Measurements from ENCODE around the gene CCDC200.

DNA sequence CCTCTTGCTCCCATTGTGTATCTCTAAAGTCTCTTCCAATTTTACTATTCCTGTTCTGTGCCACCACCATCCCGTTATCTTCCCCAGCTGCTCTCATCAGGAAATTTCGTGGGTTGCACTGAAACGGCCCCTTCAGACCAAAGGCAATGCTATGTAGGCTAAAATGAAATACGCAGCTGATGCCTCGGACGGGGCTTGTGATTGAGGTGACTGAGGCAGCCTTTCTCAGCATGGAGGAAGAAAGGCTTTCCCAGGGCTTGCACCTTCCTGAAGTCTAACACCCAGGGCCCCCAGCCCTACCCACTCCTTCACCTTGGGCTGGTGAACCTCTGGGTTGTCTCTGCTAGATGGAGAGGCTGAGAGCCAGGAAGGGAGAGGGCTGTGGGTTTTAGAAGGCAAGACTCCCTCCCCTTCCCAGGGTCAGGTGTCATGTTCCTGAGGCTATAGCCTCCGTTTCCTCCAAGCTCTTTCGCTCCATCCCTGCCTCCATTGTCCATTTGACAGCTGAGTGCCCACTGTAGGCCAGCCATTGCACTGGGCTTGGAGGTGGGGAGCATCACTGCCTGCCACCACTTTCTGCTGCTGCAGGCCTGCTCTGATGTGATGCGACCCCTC lies 7.8 kb downstream of the CCDC200 start:
- TF ChIP-seq, protein P1, sequence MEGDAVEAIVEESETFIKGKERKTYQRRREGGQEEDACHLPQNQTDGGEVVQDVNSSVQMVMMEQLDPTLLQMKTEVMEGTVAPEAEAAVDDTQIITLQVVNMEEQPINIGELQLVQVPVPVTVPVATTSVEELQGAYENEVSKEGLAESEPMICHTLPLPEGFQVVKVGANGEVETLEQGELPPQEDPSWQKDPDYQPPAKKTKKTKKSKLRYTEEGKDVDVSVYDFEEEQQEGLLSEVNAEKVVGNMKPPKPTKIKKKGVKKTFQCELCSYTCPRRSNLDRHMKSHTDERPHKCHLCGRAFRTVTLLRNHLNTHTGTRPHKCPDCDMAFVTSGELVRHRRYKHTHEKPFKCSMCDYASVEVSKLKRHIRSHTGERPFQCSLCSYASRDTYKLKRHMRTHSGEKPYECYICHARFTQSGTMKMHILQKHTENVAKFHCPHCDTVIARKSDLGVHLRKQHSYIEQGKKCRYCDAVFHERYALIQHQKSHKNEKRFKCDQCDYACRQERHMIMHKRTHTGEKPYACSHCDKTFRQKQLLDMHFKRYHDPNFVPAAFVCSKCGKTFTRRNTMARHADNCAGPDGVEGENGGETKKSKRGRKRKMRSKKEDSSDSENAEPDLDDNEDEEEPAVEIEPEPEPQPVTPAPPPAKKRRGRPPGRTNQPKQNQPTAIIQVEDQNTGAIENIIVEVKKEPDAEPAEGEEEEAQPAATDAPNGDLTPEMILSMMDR (IDR thresholded peaks at IDR 0.05; ENCODE audit: insufficient read depth, low read length), result no peak
- TF ChIP-seq, protein P2, sequence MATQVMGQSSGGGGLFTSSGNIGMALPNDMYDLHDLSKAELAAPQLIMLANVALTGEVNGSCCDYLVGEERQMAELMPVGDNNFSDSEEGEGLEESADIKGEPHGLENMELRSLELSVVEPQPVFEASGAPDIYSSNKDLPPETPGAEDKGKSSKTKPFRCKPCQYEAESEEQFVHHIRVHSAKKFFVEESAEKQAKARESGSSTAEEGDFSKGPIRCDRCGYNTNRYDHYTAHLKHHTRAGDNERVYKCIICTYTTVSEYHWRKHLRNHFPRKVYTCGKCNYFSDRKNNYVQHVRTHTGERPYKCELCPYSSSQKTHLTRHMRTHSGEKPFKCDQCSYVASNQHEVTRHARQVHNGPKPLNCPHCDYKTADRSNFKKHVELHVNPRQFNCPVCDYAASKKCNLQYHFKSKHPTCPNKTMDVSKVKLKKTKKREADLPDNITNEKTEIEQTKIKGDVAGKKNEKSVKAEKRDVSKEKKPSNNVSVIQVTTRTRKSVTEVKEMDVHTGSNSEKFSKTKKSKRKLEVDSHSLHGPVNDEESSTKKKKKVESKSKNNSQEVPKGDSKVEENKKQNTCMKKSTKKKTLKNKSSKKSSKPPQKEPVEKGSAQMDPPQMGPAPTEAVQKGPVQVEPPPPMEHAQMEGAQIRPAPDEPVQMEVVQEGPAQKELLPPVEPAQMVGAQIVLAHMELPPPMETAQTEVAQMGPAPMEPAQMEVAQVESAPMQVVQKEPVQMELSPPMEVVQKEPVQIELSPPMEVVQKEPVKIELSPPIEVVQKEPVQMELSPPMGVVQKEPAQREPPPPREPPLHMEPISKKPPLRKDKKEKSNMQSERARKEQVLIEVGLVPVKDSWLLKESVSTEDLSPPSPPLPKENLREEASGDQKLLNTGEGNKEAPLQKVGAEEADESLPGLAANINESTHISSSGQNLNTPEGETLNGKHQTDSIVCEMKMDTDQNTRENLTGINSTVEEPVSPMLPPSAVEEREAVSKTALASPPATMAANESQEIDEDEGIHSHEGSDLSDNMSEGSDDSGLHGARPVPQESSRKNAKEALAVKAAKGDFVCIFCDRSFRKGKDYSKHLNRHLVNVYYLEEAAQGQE (IDR thresholded peaks at IDR 0.05; ENCODE audit: insufficient replicate concordance, low read depth), result no peak
- TF ChIP-seq POLR2AphosphoS5 (IDR thresholded peaks at IDR 0.05; ENCODE audit: low read depth), result no peak
- no peak for TF ChIP-seq GABPA (IDR thresholded peaks at IDR 0.05; ENCODE audit: low read depth)
- TF ChIP-seq SPI1 (IDR thresholded peaks at IDR 0.05; ENCODE audit: borderline replicate concordance, low read depth), result no peak

All from HL-60 (cell line).